ENCODE results near the gene CAPS2.

GRCh38 chr12:75323663-75324062 lies 6.5 kb downstream of the CAPS2 start:
- TF ChIP-seq CTCF (tag by site-specific recombination; IDR thresholded peaks at IDR 0.05) = no peak
- no peak for TF ChIP-seq ZBTB7A (tag by site-specific recombination; IDR thresholded peaks at IDR 0.05; ENCODE audit: low read depth)
- no peak for TF ChIP-seq GLIS2 (tag by site-specific recombination; IDR thresholded peaks at IDR 0.05)
- TF ChIP-seq, protein P1, sequence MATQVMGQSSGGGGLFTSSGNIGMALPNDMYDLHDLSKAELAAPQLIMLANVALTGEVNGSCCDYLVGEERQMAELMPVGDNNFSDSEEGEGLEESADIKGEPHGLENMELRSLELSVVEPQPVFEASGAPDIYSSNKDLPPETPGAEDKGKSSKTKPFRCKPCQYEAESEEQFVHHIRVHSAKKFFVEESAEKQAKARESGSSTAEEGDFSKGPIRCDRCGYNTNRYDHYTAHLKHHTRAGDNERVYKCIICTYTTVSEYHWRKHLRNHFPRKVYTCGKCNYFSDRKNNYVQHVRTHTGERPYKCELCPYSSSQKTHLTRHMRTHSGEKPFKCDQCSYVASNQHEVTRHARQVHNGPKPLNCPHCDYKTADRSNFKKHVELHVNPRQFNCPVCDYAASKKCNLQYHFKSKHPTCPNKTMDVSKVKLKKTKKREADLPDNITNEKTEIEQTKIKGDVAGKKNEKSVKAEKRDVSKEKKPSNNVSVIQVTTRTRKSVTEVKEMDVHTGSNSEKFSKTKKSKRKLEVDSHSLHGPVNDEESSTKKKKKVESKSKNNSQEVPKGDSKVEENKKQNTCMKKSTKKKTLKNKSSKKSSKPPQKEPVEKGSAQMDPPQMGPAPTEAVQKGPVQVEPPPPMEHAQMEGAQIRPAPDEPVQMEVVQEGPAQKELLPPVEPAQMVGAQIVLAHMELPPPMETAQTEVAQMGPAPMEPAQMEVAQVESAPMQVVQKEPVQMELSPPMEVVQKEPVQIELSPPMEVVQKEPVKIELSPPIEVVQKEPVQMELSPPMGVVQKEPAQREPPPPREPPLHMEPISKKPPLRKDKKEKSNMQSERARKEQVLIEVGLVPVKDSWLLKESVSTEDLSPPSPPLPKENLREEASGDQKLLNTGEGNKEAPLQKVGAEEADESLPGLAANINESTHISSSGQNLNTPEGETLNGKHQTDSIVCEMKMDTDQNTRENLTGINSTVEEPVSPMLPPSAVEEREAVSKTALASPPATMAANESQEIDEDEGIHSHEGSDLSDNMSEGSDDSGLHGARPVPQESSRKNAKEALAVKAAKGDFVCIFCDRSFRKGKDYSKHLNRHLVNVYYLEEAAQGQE (tag by site-specific recombination; IDR thresholded peaks at IDR 0.05) = no peak
- TF ChIP-seq, protein P2, sequence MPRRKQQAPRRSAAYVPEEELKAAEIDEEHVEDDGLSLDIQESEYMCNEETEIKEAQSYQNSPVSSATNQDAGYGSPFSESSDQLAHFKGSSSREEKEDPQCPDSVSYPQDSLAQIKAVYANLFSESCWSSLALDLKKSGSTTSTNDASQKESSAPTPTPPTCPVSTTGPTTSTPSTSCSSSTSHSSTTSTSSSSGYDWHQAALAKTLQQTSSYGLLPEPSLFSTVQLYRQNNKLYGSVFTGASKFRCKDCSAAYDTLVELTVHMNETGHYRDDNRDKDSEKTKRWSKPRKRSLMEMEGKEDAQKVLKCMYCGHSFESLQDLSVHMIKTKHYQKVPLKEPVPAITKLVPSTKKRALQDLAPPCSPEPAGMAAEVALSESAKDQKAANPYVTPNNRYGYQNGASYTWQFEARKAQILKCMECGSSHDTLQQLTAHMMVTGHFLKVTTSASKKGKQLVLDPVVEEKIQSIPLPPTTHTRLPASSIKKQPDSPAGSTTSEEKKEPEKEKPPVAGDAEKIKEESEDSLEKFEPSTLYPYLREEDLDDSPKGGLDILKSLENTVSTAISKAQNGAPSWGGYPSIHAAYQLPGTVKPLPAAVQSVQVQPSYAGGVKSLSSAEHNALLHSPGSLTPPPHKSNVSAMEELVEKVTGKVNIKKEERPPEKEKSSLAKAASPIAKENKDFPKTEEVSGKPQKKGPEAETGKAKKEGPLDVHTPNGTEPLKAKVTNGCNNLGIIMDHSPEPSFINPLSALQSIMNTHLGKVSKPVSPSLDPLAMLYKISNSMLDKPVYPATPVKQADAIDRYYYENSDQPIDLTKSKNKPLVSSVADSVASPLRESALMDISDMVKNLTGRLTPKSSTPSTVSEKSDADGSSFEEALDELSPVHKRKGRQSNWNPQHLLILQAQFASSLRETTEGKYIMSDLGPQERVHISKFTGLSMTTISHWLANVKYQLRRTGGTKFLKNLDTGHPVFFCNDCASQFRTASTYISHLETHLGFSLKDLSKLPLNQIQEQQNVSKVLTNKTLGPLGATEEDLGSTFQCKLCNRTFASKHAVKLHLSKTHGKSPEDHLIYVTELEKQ (tag by site-specific recombination; IDR thresholded peaks at IDR 0.05; ENCODE audit: borderline replicate concordance) = no peak
- no peak for TF ChIP-seq ZNF560 (tag by site-specific recombination; IDR thresholded peaks at IDR 0.05; ENCODE audit: borderline replicate concordance)
- TF ChIP-seq, protein P3, sequence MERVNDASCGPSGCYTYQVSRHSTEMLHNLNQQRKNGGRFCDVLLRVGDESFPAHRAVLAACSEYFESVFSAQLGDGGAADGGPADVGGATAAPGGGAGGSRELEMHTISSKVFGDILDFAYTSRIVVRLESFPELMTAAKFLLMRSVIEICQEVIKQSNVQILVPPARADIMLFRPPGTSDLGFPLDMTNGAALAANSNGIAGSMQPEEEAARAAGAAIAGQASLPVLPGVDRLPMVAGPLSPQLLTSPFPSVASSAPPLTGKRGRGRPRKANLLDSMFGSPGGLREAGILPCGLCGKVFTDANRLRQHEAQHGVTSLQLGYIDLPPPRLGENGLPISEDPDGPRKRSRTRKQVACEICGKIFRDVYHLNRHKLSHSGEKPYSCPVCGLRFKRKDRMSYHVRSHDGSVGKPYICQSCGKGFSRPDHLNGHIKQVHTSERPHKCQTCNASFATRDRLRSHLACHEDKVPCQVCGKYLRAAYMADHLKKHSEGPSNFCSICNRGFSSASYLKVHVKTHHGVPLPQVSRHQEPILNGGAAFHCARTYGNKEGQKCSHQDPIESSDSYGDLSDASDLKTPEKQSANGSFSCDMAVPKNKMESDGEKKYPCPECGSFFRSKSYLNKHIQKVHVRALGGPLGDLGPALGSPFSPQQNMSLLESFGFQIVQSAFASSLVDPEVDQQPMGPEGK (tag by site-specific recombination; IDR thresholded peaks at IDR 0.05) = no peak
- no peak for TF ChIP-seq ZNF311 (tag by site-specific recombination; IDR thresholded peaks at IDR 0.05; ENCODE audit: borderline replicate concordance)
- no peak for TF ChIP-seq ZNF571 (tag by site-specific recombination; IDR thresholded peaks at IDR 0.05)
- no peak for TF ChIP-seq ZNF514 (tag by site-specific recombination; IDR thresholded peaks at IDR 0.05)
- no peak for TF ChIP-seq ZBTB1 (tag by site-specific recombination; IDR thresholded peaks at IDR 0.05)
- no peak for TF ChIP-seq TCF7L2 (IDR thresholded peaks at IDR 0.05; ENCODE audit: borderline replicate concordance, low read depth, low read length)
- TF ChIP-seq SALL2 (tag by site-specific recombination; IDR thresholded peaks at IDR 0.05; ENCODE audit: borderline replicate concordance) = no peak
- no peak for TF ChIP-seq ZNF146 (tag by site-specific recombination; IDR thresholded peaks at IDR 0.05)
